Astrocyte (in vitro differentiated cells and primary cell): Measurements from ENCODE around the gene NCOA3. TPM values are rescaled to one million over a fixed set of nuclear protein-coding genes. Genes with fewer than 3 reads are reported as not detected.

Experiments
- DNase-seq: peaks from one replicate; pipeline ENCODE4 v3.0.0-alpha.2; 2010; ENCODE audit warnings: low read depth
- FAIRE-seq: peaks from 2 replicates; lab custom pipeline; 2011; peaks lifted over from hg19 to GRCh38; lab: Jason Lieb, UNC
- H2AFZ ChIP-seq: 2 replicates; pipeline ENCODE4 v1.6.0; 2012; ENCODE audit warnings: low read depth, low read length, inconsistent platforms
- H3K27ac ChIP-seq: 2 replicates; pipeline ENCODE4 v1.5.1; 2011; ENCODE audit warnings: low read depth, low read length, inconsistent platforms
- H3K27me3 ChIP-seq: 2 replicates; pipeline ENCODE4 v1.6.0; 2011; ENCODE audit warnings: low read length, inconsistent platforms; ENCODE audit not compliant: insufficient read depth
- H3K36me3 ChIP-seq: 2 replicates; pipeline ENCODE4 v1.5.1; 2011; ENCODE audit warnings: low read length, inconsistent platforms; ENCODE audit not compliant: insufficient read depth
- H3K4me1 ChIP-seq: 2 replicates; pipeline ENCODE4 v1.5.1; 2011; ENCODE audit warnings: low read length, inconsistent platforms; ENCODE audit not compliant: insufficient read depth
- H3K4me2 ChIP-seq: 2 replicates; pipeline ENCODE4 v1.6.0; 2012; ENCODE audit warnings: low read length, inconsistent platforms
- H3K4me3 ChIP-seq: 2 replicates; pipeline ENCODE4 v1.5.1; 2011; ENCODE audit warnings: low read depth, mild to moderate bottlenecking, low read length, inconsistent platforms; ENCODE audit not compliant: insufficient read depth
- H3K79me2 ChIP-seq: 2 replicates; pipeline ENCODE4 v1.6.0; 2012; ENCODE audit warnings: mild to moderate bottlenecking, low read length, inconsistent platforms; ENCODE audit not compliant: insufficient read depth
- H3K9ac ChIP-seq: 2 replicates; pipeline ENCODE4 v1.6.0; 2012; ENCODE audit warnings: mild to moderate bottlenecking, low read length, inconsistent platforms
- H3K9me3 ChIP-seq: 2 replicates; pipeline ENCODE4 v1.5.1; 2012; ENCODE audit warnings: low read depth, mild to moderate bottlenecking, low read length, inconsistent platforms; ENCODE audit not compliant: insufficient read depth
- H4K20me1 ChIP-seq: 2 replicates; pipeline ENCODE4 v1.6.0; 2012; ENCODE audit warnings: low read length, inconsistent platforms; ENCODE audit not compliant: insufficient read depth
- H3K27ac Mint-ChIP-seq: one replicate; pipeline ENCODE4 v1.8.0; 2021; ENCODE audit warnings: mild to moderate bottlenecking, mixed read lengths; ENCODE audit not compliant: unreplicated experiment
- H3K27me3 Mint-ChIP-seq: one replicate; pipeline ENCODE4 v1.8.0; 2021; ENCODE audit warnings: low read depth, mixed read lengths; ENCODE audit not compliant: unreplicated experiment
- H3K36me3 Mint-ChIP-seq: one replicate; pipeline ENCODE4 v1.8.0; 2021; ENCODE audit warnings: low read depth, mixed read lengths; ENCODE audit not compliant: unreplicated experiment
- H3K4me1 Mint-ChIP-seq: one replicate; pipeline ENCODE4 v1.8.0; 2021; ENCODE audit warnings: low read depth, mixed read lengths; ENCODE audit not compliant: unreplicated experiment
- H3K4me3 Mint-ChIP-seq: one replicate; pipeline ENCODE4 v1.8.0; 2021; ENCODE audit warnings: mild to moderate bottlenecking, moderate library complexity, mixed read lengths; ENCODE audit not compliant: unreplicated experiment
- H3K9me3 Mint-ChIP-seq: one replicate; pipeline ENCODE4 v1.8.0; 2021; ENCODE audit warnings: mild to moderate bottlenecking, mixed read lengths; ENCODE audit not compliant: unreplicated experiment
- EZH2 ChIP-seq: IDR thresholded peaks from 2 replicates; pipeline ENCODE4 v1.6.1; 2012; ENCODE audit warnings: mild to moderate bottlenecking, low read length, inconsistent platforms; ENCODE audit not compliant: insufficient read depth
- total RNA-seq: library from RNA; stranded (reverse); gene quantifications from 2 replicates; pipeline ENCODE4 v1.2.1, GENCODE V29; 2021
- TF ChIP-seq, protein P1 (sequence below): IDR thresholded peaks from 2 replicates; pipeline ENCODE4 v1.5.1; 2011; ENCODE audit warnings: low read depth, mild to moderate bottlenecking, inconsistent platforms, low read length, moderate library complexity; ENCODE audit not compliant: insufficient read depth

NCOA3 gene
- total RNA-seq, 1 donor from 2014 or later, result 30.5 TPM

DNA sequence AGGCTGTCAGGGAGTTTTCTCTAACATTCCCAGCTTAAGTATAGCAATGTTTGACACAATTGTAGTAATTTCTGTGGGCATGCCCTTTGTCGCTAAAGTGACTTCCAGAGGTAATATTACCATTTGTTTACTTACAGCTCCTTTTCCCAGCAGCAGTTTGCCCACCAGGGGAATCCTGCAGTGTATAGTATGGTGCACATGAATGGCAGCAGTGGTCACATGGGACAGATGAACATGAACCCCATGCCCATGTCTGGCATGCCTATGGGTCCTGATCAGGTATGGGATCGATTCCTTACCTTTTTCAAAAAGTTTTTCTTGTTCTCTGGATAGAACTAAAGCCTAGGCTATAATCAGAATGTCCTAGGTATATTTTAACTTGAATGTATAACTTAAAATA lies 151.1 kb downstream of the NCOA3 start:
- Mint-ChIP-seq H3K36me3 (peaks cover 9% of the 10 kb centered on the region), H3K4me3 (no peak overlapping the region), H3K27ac (no peak overlapping the region), H3K27me3 (no peaks in the 10 kb centered on the region), H3K4me1 (peaks cover 8% of the 10 kb centered on the region), H3K9me3 (no peaks in the 10 kb centered on the region)
- no peak overlapping the region for H3K27ac ChIP-seq
- no peaks in the 10 kb centered on the region for H3K27me3 ChIP-seq
- no peaks in the 10 kb centered on the region for H3K9me3 ChIP-seq
- TF ChIP-seq EZH2, result no peak
- TF ChIP-seq, protein P1, sequence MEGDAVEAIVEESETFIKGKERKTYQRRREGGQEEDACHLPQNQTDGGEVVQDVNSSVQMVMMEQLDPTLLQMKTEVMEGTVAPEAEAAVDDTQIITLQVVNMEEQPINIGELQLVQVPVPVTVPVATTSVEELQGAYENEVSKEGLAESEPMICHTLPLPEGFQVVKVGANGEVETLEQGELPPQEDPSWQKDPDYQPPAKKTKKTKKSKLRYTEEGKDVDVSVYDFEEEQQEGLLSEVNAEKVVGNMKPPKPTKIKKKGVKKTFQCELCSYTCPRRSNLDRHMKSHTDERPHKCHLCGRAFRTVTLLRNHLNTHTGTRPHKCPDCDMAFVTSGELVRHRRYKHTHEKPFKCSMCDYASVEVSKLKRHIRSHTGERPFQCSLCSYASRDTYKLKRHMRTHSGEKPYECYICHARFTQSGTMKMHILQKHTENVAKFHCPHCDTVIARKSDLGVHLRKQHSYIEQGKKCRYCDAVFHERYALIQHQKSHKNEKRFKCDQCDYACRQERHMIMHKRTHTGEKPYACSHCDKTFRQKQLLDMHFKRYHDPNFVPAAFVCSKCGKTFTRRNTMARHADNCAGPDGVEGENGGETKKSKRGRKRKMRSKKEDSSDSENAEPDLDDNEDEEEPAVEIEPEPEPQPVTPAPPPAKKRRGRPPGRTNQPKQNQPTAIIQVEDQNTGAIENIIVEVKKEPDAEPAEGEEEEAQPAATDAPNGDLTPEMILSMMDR, result no peak
- no peak overlapping the region for H3K4me2 ChIP-seq
- FAIRE-seq (no peak), DNase-seq (no peak)
- H4K20me1 ChIP-seq, result no peaks in the 10 kb centered on the region
- H2AFZ ChIP-seq, result no peak overlapping the region
- no peaks in the 10 kb centered on the region for H3K4me1 ChIP-seq
- peaks cover 49% of the 10 kb centered on the region for H3K36me3 ChIP-seq
- H3K79me2 ChIP-seq, result no peaks in the 10 kb centered on the region
- H3K4me3 ChIP-seq, result no peak overlapping the region
- H3K9ac ChIP-seq, result no peak overlapping the region

DNA sequence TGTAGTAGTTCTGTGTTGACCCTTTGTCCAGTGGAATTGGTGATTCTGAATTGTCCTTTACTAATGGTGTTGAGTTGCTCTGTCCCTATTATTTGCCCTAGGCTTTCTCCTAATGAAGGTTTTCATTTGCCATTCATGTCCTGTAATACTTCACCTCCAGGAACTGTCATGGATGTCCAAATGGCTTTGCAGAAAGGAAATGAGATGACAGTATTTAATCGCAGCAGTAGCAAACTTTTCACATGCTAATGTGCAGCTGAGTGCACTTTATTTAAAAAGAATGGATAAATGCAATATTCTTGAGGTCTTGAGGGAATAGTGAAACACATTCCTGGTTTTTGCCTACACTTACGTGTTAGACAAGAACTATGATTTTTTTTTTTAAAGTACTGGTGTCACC lies 152.2 kb downstream of the NCOA3 start:
- no peaks in the 10 kb centered on the region for H3K9me3 ChIP-seq
- Mint-ChIP-seq H3K4me1 (peaks cover 8% of the 10 kb centered on the region), H3K4me3 (no peak overlapping the region), H3K27ac (no peak overlapping the region), H3K27me3 (no peaks in the 10 kb centered on the region), H3K9me3 (no peaks in the 10 kb centered on the region), H3K36me3 (peaks cover 9% of the 10 kb centered on the region)
- no peaks in the 10 kb centered on the region for H3K4me1 ChIP-seq
- DNase-seq (no peak), FAIRE-seq (no peak)
- no peaks in the 10 kb centered on the region for H4K20me1 ChIP-seq
- H3K27ac ChIP-seq, result no peak overlapping the region
- no peak overlapping the region for H3K4me3 ChIP-seq
- no peak overlapping the region for H3K9ac ChIP-seq
- H2AFZ ChIP-seq, result no peak overlapping the region
- peaks cover 50% of the 10 kb centered on the region for H3K36me3 ChIP-seq
- TF ChIP-seq, protein P1, result no peak
- no peak for TF ChIP-seq EZH2
- no peak overlapping the region for H3K4me2 ChIP-seq
- H3K27me3 ChIP-seq, result no peaks in the 10 kb centered on the region
- no peaks in the 10 kb centered on the region for H3K79me2 ChIP-seq

DNA sequence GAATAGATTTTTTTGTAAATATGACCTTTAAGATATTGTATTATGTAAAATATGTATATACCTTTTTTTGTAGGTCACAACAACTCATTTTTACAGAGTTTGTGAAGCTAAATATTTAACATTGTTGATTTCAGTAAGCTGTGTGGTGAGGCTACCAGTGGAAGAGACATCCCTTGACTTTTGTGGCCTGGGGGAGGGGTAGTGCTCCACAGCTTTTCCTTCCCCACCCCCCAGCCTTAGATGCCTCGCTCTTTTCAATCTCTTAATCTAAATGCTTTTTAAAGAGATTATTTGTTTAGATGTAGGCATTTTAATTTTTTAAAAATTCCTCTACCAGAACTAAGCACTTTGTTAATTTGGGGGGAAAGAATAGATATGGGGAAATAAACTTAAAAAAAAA lies 152.7 kb downstream of the NCOA3 start:
- FAIRE-seq, result no peak
- H3K9me3 Mint-ChIP-seq, result no peaks in the 10 kb centered on the region
- H3K4me1 ChIP-seq, result no peaks in the 10 kb centered on the region
- H4K20me1 ChIP-seq, result no peaks in the 10 kb centered on the region
- H3K27me3 ChIP-seq, result no peaks in the 10 kb centered on the region
- peaks cover 8% of the 10 kb centered on the region for H3K4me1 Mint-ChIP-seq
- no peak overlapping the region for H3K9ac ChIP-seq
- TF ChIP-seq, protein P1, result no peak
- TF ChIP-seq EZH2, result no peak
- DNase-seq, result no peak
- H3K79me2 ChIP-seq, result no peaks in the 10 kb centered on the region
- no peak overlapping the region for H2AFZ ChIP-seq
- H3K27ac Mint-ChIP-seq, result no peak overlapping the region
- no peak overlapping the region for H3K4me3 Mint-ChIP-seq
- H3K4me3 ChIP-seq, result no peak overlapping the region
- H3K9me3 ChIP-seq, result no peaks in the 10 kb centered on the region
- H3K27me3 Mint-ChIP-seq, result no peaks in the 10 kb centered on the region
- peaks cover 46% of the 10 kb centered on the region for H3K36me3 ChIP-seq
- H3K27ac ChIP-seq, result no peak overlapping the region
- peaks cover 10% of the 10 kb centered on the region for H3K36me3 Mint-ChIP-seq
- no peak overlapping the region for H3K4me2 ChIP-seq
